Gastrocnemius medialis (tissue), 4 donors: Measurements from ENCODE around the gene SPOPL. TPM values are rescaled to one million over a fixed set of nuclear protein-coding genes. Genes with fewer than 3 reads are reported as not detected.
"Not testable (repeated sequence)": the region's sequence is repeated elsewhere in the genome, so short reads cannot be mapped to it uniquely, and the experiment has no call there.

Experiments
- ATAC-seq, 2 donors: fragments of 150-250 bp; one replicate each; pipeline ENCODE4 v1.9.1; 2016
- DNase-seq, 2 donors: peaks; one replicate each; pipeline ENCODE4 v3.0.0-alpha.2; 2019
- H3K27ac ChIP-seq, 4 donors: fragments of 200-600 bp; sonication (generic); 1 replicate in 1 of 4; 2 replicates in 3 of 4; pipeline ENCODE4 v1.5.1; 2016 to 2018; ENCODE audit warnings: mild to moderate bottlenecking in 2 of 4, moderate library complexity in 1 of 4
- H3K27me3 ChIP-seq, 3 donors: fragments of 200-600 bp; sonication (generic) in 2 of 3; 1 replicate in 1 of 3; 2 replicates in 2 of 3; pipeline versions ENCODE4 v1.5.1 to v1.6.0; 2016 to 2019; ENCODE audit warnings: mild to moderate bottlenecking in 1 of 3, moderate library complexity in 1 of 3
- H3K36me3 ChIP-seq, 2 donors: fragments of 200-600 bp; sonication (generic) in 1 of 2; one replicate each; pipeline ENCODE4 v1.5.1; 2017 to 2018
- H3K4me1 ChIP-seq, 2 donors: fragments of 200-600 bp; sonication (generic) in 1 of 2; one replicate each; pipeline ENCODE4 v1.5.1; 2016 to 2017; ENCODE audit warnings: mild to moderate bottlenecking in 2 of 2
- H3K4me3 ChIP-seq, 4 donors: fragments of 200-600 bp; sonication (generic) in 3 of 4; 1 replicate in 1 of 4; 2 replicates in 3 of 4; pipeline ENCODE4 v1.5.1; 2016 to 2019; ENCODE audit warnings: mild to moderate bottlenecking in 2 of 4
- H3K9me3 ChIP-seq, 3 donors: fragments of 200-600 bp; sonication (generic) in 2 of 3; 1 replicate in 1 of 3; 2 replicates in 2 of 3; pipeline ENCODE4 v1.5.1; 2016 to 2019
- POLR2A ChIP-seq, 2 donors: fragments of 450-650 bp; IDR thresholded peaks; one replicate each; pipeline ENCODE4 v1.6.1; 2017; ENCODE audit warnings: antibody characterized with exemption in 2 of 2, mild to moderate bottlenecking in 2 of 2, moderate library complexity in 2 of 2
- in situ Hi-C, 4 donors: fragments of 200-750 bp; cut with MboI; loops; one replicate each; pipeline versions ENCODE4 v1.15.0 to v1.8.0; 2017; ENCODE audit warnings: low sequenced_read_pairs in 4 of 4
- intact Hi-C: fragments of 100-400 bp; cut with DNase I; formaldehyde crosslinking; loops from one replicate; pipeline ENCODE4 v1.15.1; 2023; ENCODE audit warnings: low total_unique reads
- total RNA-seq, 4 donors: library from RNA; depleted of rRNA; stranded (reverse); fragments of >200 nt; gene quantifications; one replicate each; pipeline versions ENCODE4 v1.1.0 to v1.2.3, GENCODE V29; 2016
- TF ChIP-seq, protein P1 (sequence below), 5 experiments: fragments of 450-650 bp in 3 of 5; fragments of 200-600 bp in 2 of 5; sonication (generic) in 2 of 5; IDR thresholded peaks in 4 of 5; conservative IDR thresholded peaks in 1 of 5; 1 replicate in 4 of 5; 2 replicates in 1 of 5; pipeline ENCODE4 v1.5.1; 2016 to 2019; ENCODE audit warnings: antibody characterized with exemption in 5 of 5, mild to moderate bottlenecking in 3 of 5, moderate library complexity in 3 of 5

The SPOPL gene
- total RNA-seq, 4 donors from 2014 or later, result 11.2 to 17.7 (median 12.5) TPM

DNA sequence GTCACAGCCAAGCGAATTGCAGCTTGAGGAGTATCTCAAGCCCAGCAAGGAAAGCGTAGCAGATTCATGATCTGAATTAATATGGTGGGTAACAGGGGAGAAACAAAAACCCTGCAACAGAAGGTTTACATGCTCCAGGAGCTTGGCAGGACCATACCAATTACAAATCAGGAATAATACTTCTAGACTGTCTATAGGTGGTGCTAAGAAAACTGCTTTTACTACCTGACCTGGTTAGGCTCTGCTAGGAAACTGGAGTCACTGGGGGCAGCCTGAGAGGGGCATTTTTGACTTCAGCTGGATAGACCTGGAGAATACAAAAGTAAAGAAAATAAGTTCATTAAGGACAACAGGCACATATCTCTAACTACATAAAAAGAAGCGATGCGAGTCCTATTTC, 24.6 kb upstream of the SPOPL start:
- DNase-seq, result no peak
- Histone ChIP-seq H3K9me3 (no peaks in the 10 kb centered on the region), H3K4me1 (no peaks in the 10 kb centered on the region), H3K36me3 (no peaks in the 10 kb centered on the region), H3K27me3 (no peaks in the 10 kb centered on the region), H3K4me3 (no peak overlapping the region), H3K27ac (no peak overlapping the region)
- in situ Hi-C loops (no loop called here), intact Hi-C loops (no loop called here)
- ATAC-seq, result no peak
- TF ChIP-seq POLR2A (IDR thresholded peaks at IDR 0.05), result no peak
- TF ChIP-seq, protein P1, sequence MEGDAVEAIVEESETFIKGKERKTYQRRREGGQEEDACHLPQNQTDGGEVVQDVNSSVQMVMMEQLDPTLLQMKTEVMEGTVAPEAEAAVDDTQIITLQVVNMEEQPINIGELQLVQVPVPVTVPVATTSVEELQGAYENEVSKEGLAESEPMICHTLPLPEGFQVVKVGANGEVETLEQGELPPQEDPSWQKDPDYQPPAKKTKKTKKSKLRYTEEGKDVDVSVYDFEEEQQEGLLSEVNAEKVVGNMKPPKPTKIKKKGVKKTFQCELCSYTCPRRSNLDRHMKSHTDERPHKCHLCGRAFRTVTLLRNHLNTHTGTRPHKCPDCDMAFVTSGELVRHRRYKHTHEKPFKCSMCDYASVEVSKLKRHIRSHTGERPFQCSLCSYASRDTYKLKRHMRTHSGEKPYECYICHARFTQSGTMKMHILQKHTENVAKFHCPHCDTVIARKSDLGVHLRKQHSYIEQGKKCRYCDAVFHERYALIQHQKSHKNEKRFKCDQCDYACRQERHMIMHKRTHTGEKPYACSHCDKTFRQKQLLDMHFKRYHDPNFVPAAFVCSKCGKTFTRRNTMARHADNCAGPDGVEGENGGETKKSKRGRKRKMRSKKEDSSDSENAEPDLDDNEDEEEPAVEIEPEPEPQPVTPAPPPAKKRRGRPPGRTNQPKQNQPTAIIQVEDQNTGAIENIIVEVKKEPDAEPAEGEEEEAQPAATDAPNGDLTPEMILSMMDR (IDR thresholded peaks at IDR 0.05 in 4 of 5, conservative IDR thresholded peaks at IDR 0.05 in 1 of 5), result no peak

DNA sequence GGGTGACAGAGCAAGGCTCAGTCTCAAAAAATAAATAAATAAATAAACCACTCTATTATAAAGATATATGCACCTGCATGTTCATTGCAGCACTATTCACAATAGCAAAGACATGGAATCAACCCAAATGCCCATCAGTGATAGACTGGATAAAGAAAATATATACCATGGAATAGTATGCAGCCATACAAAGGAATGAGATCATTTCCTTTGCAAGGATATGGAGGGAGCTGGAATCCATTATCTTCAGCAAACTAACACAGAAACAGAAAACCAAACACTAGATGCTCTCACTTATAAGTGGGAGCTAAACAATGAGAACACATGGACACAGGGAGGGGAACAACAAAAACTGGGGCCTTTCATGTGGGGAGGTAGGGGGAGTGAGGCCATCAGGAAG, 18.8 kb upstream of the SPOPL start:
- in situ Hi-C loops, result not testable (repeated sequence)

DNA sequence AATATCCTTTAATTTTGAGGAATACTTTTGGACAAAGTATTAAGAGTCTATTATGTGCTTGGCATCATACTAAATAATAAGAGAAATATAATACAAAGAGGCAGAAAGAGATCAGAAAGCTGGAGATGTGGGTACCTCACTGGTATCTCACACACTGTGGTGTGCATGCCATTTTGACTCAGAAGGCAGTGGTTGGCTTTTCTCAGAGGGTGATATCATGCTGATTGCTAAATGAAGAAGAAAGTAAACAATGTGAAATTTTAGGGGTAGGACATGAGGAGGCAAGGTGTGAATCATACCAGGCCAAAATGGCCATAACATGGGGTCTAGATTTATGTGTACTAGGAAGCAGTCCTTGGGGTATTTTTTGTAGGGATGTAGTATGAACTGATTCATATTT, 16.6 kb upstream of the SPOPL start:
- ATAC-seq, result no peak
- intact Hi-C loops, result no loop called here
- in situ Hi-C loops, result no loop called here
- H3K27ac ChIP-seq, result no peak overlapping the region
- no peak for DNase-seq
- no peaks in the 10 kb centered on the region for H3K4me1 ChIP-seq
- H3K36me3 ChIP-seq, result no peaks in the 10 kb centered on the region
- TF ChIP-seq, protein P1 (IDR thresholded peaks at IDR 0.05 in 4 of 5, conservative IDR thresholded peaks at IDR 0.05 in 1 of 5), result no peak
- TF ChIP-seq POLR2A (IDR thresholded peaks at IDR 0.05), result no peak
- no peaks in the 10 kb centered on the region for H3K9me3 ChIP-seq
- no peak overlapping the region for H3K4me3 ChIP-seq
- H3K27me3 ChIP-seq, result no peaks in the 10 kb centered on the region

More for the DNA sequence above, 18.8 kb upstream of the SPOPL start:
- H3K4me1 ChIP-seq, H3K9me3 ChIP-seq, H3K27me3 ChIP-seq, H3K27ac ChIP-seq, H3K36me3 ChIP-seq, ATAC-seq, intact Hi-C loops, DNase-seq, H3K4me3 ChIP-seq: not testable (repeated sequence)

DNA sequence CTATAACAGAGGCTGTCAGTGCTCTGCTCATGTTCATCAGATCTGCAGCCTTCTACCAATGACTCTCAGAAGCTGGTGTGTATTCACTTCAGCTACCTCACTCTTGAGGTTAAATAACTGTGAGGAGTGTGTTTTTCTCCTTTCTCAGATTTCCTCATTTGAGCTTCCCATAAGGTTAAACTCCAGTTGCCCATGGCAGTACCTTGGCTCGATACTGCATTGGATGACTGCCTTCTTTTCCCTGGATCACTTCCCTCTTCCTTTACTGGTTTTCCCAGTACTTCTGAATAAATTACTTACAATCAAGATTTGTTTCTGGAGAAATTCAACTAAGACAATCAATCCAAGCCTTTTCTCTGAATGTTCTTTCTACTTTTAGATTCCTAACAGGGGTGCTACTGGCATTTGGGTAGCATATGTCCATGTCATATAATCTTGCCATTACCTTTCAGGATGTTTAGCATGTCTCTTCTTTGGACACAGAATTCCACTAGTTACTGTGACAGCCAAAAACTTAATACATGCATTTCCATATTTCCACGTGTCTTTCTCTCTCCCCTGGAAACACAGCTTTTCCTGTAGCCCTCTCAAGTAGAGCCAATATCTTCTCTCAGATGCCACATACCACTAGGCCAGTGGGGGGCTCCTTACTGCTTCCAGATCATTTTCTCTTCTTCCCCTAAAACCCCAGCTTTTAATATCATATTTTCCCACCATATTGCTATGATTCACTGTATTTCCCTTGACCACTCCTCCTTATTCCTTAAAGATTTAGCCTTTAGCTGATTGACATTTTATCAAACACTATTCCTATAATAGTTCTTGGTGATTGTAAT, 15.0 kb upstream of the SPOPL start:
- H3K9me3 ChIP-seq, result no peaks in the 10 kb centered on the region
- in situ Hi-C loops, result no loop called here
- DNase-seq (no peak), ATAC-seq (no peak)
- H3K27ac ChIP-seq, result no peak overlapping the region
- H3K36me3 ChIP-seq, result no peaks in the 10 kb centered on the region
- H3K4me1 ChIP-seq, result no peaks in the 10 kb centered on the region
- H3K4me3 ChIP-seq, result no peak overlapping the region
- intact Hi-C loops, result no loop called here
- TF ChIP-seq, protein P1 (IDR thresholded peaks at IDR 0.05 in 4 of 5, conservative IDR thresholded peaks at IDR 0.05 in 1 of 5), result no peak
- TF ChIP-seq POLR2A (IDR thresholded peaks at IDR 0.05), result no peak
- H3K27me3 ChIP-seq, result no peaks in the 10 kb centered on the region

DNA sequence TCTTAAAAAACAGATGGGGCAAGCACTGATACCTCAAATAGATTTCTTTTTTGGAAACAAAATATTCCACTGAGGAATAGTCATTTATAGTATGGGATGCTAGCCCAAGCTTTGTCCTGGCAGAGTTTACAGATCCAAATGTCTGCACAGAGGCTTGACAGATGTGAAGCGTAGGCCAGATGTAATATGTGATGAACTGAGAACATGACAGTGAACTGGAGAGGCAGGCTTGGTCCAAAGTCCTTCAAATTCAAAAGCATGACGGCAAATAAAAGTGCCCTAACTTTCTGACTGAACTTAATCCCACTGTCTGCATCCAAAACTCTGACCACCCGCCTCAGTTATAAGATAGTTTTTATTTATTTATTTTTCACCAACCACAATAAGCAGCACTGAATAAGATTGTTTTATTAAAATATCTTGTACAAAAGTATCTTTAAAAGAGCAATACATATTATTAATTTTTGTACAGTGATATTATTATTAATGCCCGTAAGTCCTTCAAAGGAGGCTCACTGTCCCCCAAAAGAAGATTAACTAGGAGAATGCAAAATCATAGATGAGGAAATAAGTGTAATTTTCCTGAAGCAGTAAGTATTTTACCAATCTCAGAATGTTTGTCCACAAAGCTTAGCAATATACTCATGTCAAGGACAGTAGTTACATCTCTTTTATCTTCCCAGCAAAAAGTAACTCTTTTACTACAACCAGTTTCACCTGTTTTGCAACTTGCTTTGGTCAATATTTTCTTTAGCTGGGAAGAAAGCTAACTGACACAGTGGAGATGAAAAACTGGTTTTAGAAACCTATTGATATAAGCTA, 10.7 kb upstream of the SPOPL start:
- H3K36me3 ChIP-seq, result no peaks in the 10 kb centered on the region
- TF ChIP-seq POLR2A (IDR thresholded peaks at IDR 0.05), result no peak
- TF ChIP-seq, protein P1 (IDR thresholded peaks at IDR 0.05 in 4 of 5, conservative IDR thresholded peaks at IDR 0.05 in 1 of 5), result no peak
- in situ Hi-C loops (no loop called here), intact Hi-C loops (no loop called here)
- DNase-seq (no peak), ATAC-seq (no peak)
- H3K9me3 ChIP-seq, result no peaks in the 10 kb centered on the region
- H3K27ac ChIP-seq, result no peak overlapping the region
- no peak overlapping the region for H3K4me3 ChIP-seq
- peaks cover 0 to 5% of the 10 kb centered on the region in 2 donors for H3K4me1 ChIP-seq
- H3K27me3 ChIP-seq, result no peaks in the 10 kb centered on the region
